NCI-H774 (cell line): ENCODE measurements around the gene UQCC2.

Source experiments
- DNase-seq: peaks from one replicate; lab custom pipeline; 2025; lab: John Stamatoyannopoulos, UW

Gene UQCC2

GRCh38 chr6:33711140-33712129 is at the start of gene UQCC2:
Gene UQCC2, minus strand, starts transcription at chr6:33711700. Its CDS starts 14 bp downstream, at chr6:33711686.
- peak; percentile 96 for DNase-seq

- no peak for DNase-seq
Measured at GRCh38 chr6:33759887-33760629, 48.6 kb upstream of the UQCC2 start.

GRCh38 chr6:33758815-33759216 is 47.3 kb upstream of the UQCC2 start:
- no peak for DNase-seq

- DNase-seq = no peak
Measured at GRCh38 chr6:33757906-33758305, 46.4 kb upstream of the UQCC2 start.

GRCh38 chr6:33757113-33757512 is 45.6 kb upstream of the UQCC2 start:
- no peak for DNase-seq

GRCh38 chr6:33756211-33756954 is 44.9 kb upstream of the UQCC2 start:
- DNase-seq = no peak

GRCh38 chr6:33755070-33755869 is 43.8 kb upstream of the UQCC2 start:
- DNase-seq = no peak

- DNase-seq = no peak
Measured at GRCh38 chr6:33754222-33754621, 42.7 kb upstream of the UQCC2 start.

GRCh38 chr6:33752646-33753015 is 41.1 kb upstream of the UQCC2 start:
- DNase-seq = no peak

GRCh38 chr6:33751771-33752645 is 40.5 kb upstream of the UQCC2 start:
- no peak for DNase-seq

GRCh38 chr6:33750244-33750991 is 38.9 kb upstream of the UQCC2 start:
- DNase-seq = no peak

- no peak for DNase-seq
Measured at GRCh38 chr6:33749401-33749800, 37.9 kb upstream of the UQCC2 start.

GRCh38 chr6:33748841-33749240 is 37.3 kb upstream of the UQCC2 start:
- DNase-seq = no peak

- DNase-seq = no peak
Measured at GRCh38 chr6:33747823-33748222, 36.3 kb upstream of the UQCC2 start.

- DNase-seq = no peak
Measured at GRCh38 chr6:33746651-33747100, 35.2 kb upstream of the UQCC2 start, which contains the start of gene IP6K3. Gene IP6K3, minus strand, starts transcription at chr6:33746905. Its CDS starts 11,429 bp downstream, at chr6:33735476.

GRCh38 chr6:33746036-33746600 is 34.6 kb upstream of the UQCC2 start:
- DNase-seq = no peak

- DNase-seq = no peak
Measured at GRCh38 chr6:33745548-33745947, 34.0 kb upstream of the UQCC2 start.

- no peak for DNase-seq
Measured at GRCh38 chr6:33744895-33745546, 33.5 kb upstream of the UQCC2 start.
